Memory B cell (primary cell): ENCODE measurements around the gene CYS1.

Experiments
- ATAC-seq: fragments of 150-1000 bp; cut with Tn5 transposase; 2 replicates; pipeline ENCODE4 v1.10.0; 2021; ENCODE audit warnings: low read depth, mild to moderate bottlenecking, moderate library complexity
- DNase-seq, 2 donors: peaks; one replicate each; pipeline ENCODE4 v3.0.0; 2022; ENCODE audit warnings: low spot score in 2 of 2
- H3K27ac Mint-ChIP-seq: one replicate; pipeline ENCODE4 v1.8.0; 2022; ENCODE audit warnings: mild to moderate bottlenecking, moderate library complexity, mixed read lengths
- H3K27me3 Mint-ChIP-seq: one replicate; pipeline ENCODE4 v1.8.0; 2022; ENCODE audit warnings: mixed read lengths
- H3K36me3 Mint-ChIP-seq: one replicate; pipeline ENCODE4 v1.8.0; 2022; ENCODE audit warnings: mild to moderate bottlenecking, mixed read lengths
- H3K4me1 Mint-ChIP-seq: one replicate; pipeline ENCODE4 v1.8.0; 2022; ENCODE audit warnings: mixed read lengths
- H3K4me3 Mint-ChIP-seq: one replicate; pipeline ENCODE4 v1.8.0; 2022; ENCODE audit warnings: mild to moderate bottlenecking, moderate library complexity, mixed read lengths
- H3K9me3 Mint-ChIP-seq: one replicate; pipeline ENCODE4 v1.8.0; 2022; ENCODE audit warnings: mixed read lengths

Gene CYS1

GRCh38 chr2:10079870-10080535, at the start of gene CYS1:
CYS1 (minus strand) TSS chr2:10080411; CDS start chr2:10080223, 188 bp downstream.
- Mint-ChIP-seq H3K4me1 (peaks cover 11% of the 10 kb centered on the region), H3K27me3 (peaks cover 37% of the 10 kb centered on the region), H3K27ac (peak within 1 kb of the TSS; percentile 49), H3K9me3 (no peaks in the 10 kb centered on the region), H3K36me3 (no peaks in the 10 kb centered on the region), H3K4me3 (peak within 1 kb of the TSS; percentile 78)
- DNase-seq (peak in 1 of 2 donors; percentile 39), ATAC-seq (peak; percentile 48)

GRCh38 chr2:10129490-10129889, 49.3 kb upstream of the CYS1 start:
- Mint-ChIP-seq H3K27me3 (no peaks in the 10 kb centered on the region), H3K27ac (no peak overlapping the region), H3K36me3 (no peaks in the 10 kb centered on the region), H3K4me3 (no peak overlapping the region), H3K4me1 (peaks cover 3% of the 10 kb centered on the region), H3K9me3 (no peaks in the 10 kb centered on the region)
- ATAC-seq (no peak), DNase-seq (no peak)

- ATAC-seq (no peak), DNase-seq (no peak)
- Mint-ChIP-seq H3K9me3 (no peaks in the 10 kb centered on the region), H3K27ac (no peak overlapping the region), H3K4me1 (peaks cover 7% of the 10 kb centered on the region), H3K4me3 (no peak overlapping the region), H3K27me3 (peaks cover 4% of the 10 kb centered on the region), H3K36me3 (no peaks in the 10 kb centered on the region)
Measured at GRCh38 chr2:10128420-10128819, 48.2 kb upstream of the CYS1 start.

GRCh38 chr2:10126632-10127026, 46.4 kb upstream of the CYS1 start:
- Mint-ChIP-seq H3K4me3 (no peak overlapping the region), H3K4me1 (peaks cover 14% of the 10 kb centered on the region), H3K9me3 (no peaks in the 10 kb centered on the region), H3K36me3 (no peaks in the 10 kb centered on the region), H3K27me3 (peaks cover 5% of the 10 kb centered on the region), H3K27ac (no peak overlapping the region)
- no peak for ATAC-seq
- DNase-seq: no peak

GRCh38 chr2:10125842-10126631, 45.8 kb upstream of the CYS1 start:
- peaks cover 14% of the 10 kb centered on the region for H3K4me1 Mint-ChIP-seq
- no peaks in the 10 kb centered on the region for H3K9me3 Mint-ChIP-seq
- no peak for ATAC-seq
- no peak for DNase-seq
- H3K36me3 Mint-ChIP-seq: no peaks in the 10 kb centered on the region
- peaks cover 5% of the 10 kb centered on the region for H3K27me3 Mint-ChIP-seq
- no peak overlapping the region for H3K4me3 Mint-ChIP-seq
- H3K27ac Mint-ChIP-seq: no peak overlapping the region

GRCh38 chr2:10124538-10125045, 44.4 kb upstream of the CYS1 start:
- no peak for ATAC-seq
- no peaks in the 10 kb centered on the region for H3K36me3 Mint-ChIP-seq

GRCh38 chr2:10123281-10123680, 43.1 kb upstream of the CYS1 start:
- no peaks in the 10 kb centered on the region for H3K36me3 Mint-ChIP-seq
- no peaks in the 10 kb centered on the region for H3K9me3 Mint-ChIP-seq

More at GRCh38 chr2:10124538-10125045, 44.4 kb upstream of the CYS1 start:
- Mint-ChIP-seq H3K9me3 (no peaks in the 10 kb centered on the region), H3K27ac (peak overlapping the region; percentile 19), H3K4me1 (peaks cover 20% of the 10 kb centered on the region), H3K27me3 (peaks cover 5% of the 10 kb centered on the region), H3K4me3 (no peak overlapping the region)
- DNase-seq: peak; percentile 38 to 69

GRCh38 chr2:10122500-10123280, 42.5 kb upstream of the CYS1 start, which contains the start of gene RRM2:
RRM2 (plus strand) TSS chr2:10122739; CDS start chr2:10122799, 60 bp downstream.
- Mint-ChIP-seq H3K4me1 (peaks cover 20% of the 10 kb centered on the region), H3K27me3 (peaks cover 5% of the 10 kb centered on the region), H3K4me3 (peak within 1 kb of the TSS; percentile 85), H3K27ac (peak within 1 kb of the TSS; percentile 14), H3K36me3 (no peaks in the 10 kb centered on the region), H3K9me3 (no peaks in the 10 kb centered on the region)
- peak; percentile 79 to 81 for DNase-seq
- ATAC-seq: peak; percentile 78

More at GRCh38 chr2:10123281-10123680, 43.1 kb upstream of the CYS1 start:
- H3K4me3 Mint-ChIP-seq: peak overlapping the region; percentile 85
- H3K27me3 Mint-ChIP-seq: peaks cover 5% of the 10 kb centered on the region
- H3K27ac Mint-ChIP-seq: no peak overlapping the region
- peaks cover 20% of the 10 kb centered on the region for H3K4me1 Mint-ChIP-seq
- ATAC-seq: no peak
- DNase-seq: peak in 1 of 2 donors; percentile 26

- DNase-seq: no peak
- Mint-ChIP-seq H3K27me3 (peaks cover 5% of the 10 kb centered on the region), H3K9me3 (no peaks in the 10 kb centered on the region), H3K27ac (peak overlapping the region; percentile 82), H3K4me3 (peak overlapping the region; percentile 99), H3K36me3 (no peaks in the 10 kb centered on the region), H3K4me1 (peaks cover 20% of the 10 kb centered on the region)
- ATAC-seq: no peak
Measured at GRCh38 chr2:10120877-10121574, 40.8 kb upstream of the CYS1 start.

- DNase-seq: peak; percentile 75
- Mint-ChIP-seq H3K4me1 (peaks cover 17% of the 10 kb centered on the region), H3K9me3 (no peaks in the 10 kb centered on the region), H3K4me3 (peak overlapping the region; percentile 99), H3K36me3 (no peaks in the 10 kb centered on the region), H3K27ac (peak overlapping the region; percentile 82), H3K27me3 (peaks cover 5% of the 10 kb centered on the region)
- peak; percentile 81 for ATAC-seq
Measured at GRCh38 chr2:10120158-10120876, 40.1 kb upstream of the CYS1 start.

GRCh38 chr2:10119601-10120157, 39.5 kb upstream of the CYS1 start:
- Mint-ChIP-seq H3K4me3 (peak overlapping the region; percentile 99), H3K4me1 (peaks cover 17% of the 10 kb centered on the region), H3K27ac (peak overlapping the region; percentile 82), H3K9me3 (no peaks in the 10 kb centered on the region), H3K36me3 (no peaks in the 10 kb centered on the region), H3K27me3 (peaks cover 5% of the 10 kb centered on the region)
- ATAC-seq: no peak
- no peak for DNase-seq

GRCh38 chr2:10119027-10119325, 38.8 kb upstream of the CYS1 start:
- H3K4me3 Mint-ChIP-seq: no peak overlapping the region
- DNase-seq (no peak), ATAC-seq (no peak)
- peaks cover 5% of the 10 kb centered on the region for H3K27me3 Mint-ChIP-seq
- peaks cover 17% of the 10 kb centered on the region for H3K4me1 Mint-ChIP-seq
- no peaks in the 10 kb centered on the region for H3K9me3 Mint-ChIP-seq
- H3K27ac Mint-ChIP-seq: no peak overlapping the region
- no peaks in the 10 kb centered on the region for H3K36me3 Mint-ChIP-seq

GRCh38 chr2:10109311-10109710, 29.1 kb upstream of the CYS1 start:
- DNase-seq (no peak), ATAC-seq (no peak)
- no peak overlapping the region for H3K27ac Mint-ChIP-seq
- H3K4me1 Mint-ChIP-seq: no peaks in the 10 kb centered on the region
- no peak overlapping the region for H3K4me3 Mint-ChIP-seq
- H3K9me3 Mint-ChIP-seq: peaks cover 6% of the 10 kb centered on the region
- no peaks in the 10 kb centered on the region for H3K27me3 Mint-ChIP-seq
- H3K36me3 Mint-ChIP-seq: peaks cover 6% of the 10 kb centered on the region
